ENCODE data around the gene NOTCH4.
"Not testable (repeated sequence)": the region's sequence is repeated elsewhere in the genome, so short reads cannot be mapped to it uniquely, and the experiment has no call there.

NOTCH4 gene

GRCh38 chr6:32216998-32217397 lies 6.9 kb downstream of the NOTCH4 start:
- Histone ChIP-seq H3K4me3 (ENCODE audit: low read length) (no peak overlapping the region), H3K36me3 (ENCODE audit: control insufficient read depth, insufficient read depth, low read length, severe bottlenecking) (no peaks in the 10 kb centered on the region)
- DNase-seq (ENCODE audit: low read depth): no peak

GRCh38 chr6:32216285-32216684 lies 7.6 kb downstream of the NOTCH4 start:
- DNase-seq (ENCODE audit: low read depth): no peak
- Histone ChIP-seq H3K27me3 (replicated peaks; ENCODE audit: control insufficient read depth, insufficient read depth, low read length) (peaks cover 46% of the 10 kb centered on the region), H3K4me3 (ENCODE audit: low read length) (no peak overlapping the region), H3K9me3 (ENCODE audit: control insufficient read depth, low read length) (no peaks in the 10 kb centered on the region), H3K9ac (ENCODE audit: low read length) (no peak overlapping the region), H3K4me1 (ENCODE audit: control insufficient read depth, insufficient read depth, low read length) (no peaks in the 10 kb centered on the region), H3K36me3 (ENCODE audit: control insufficient read depth, insufficient read depth, low read length, severe bottlenecking) (no peaks in the 10 kb centered on the region)

More at GRCh38 chr6:32216998-32217397, 6.9 kb downstream of the NOTCH4 start:
- Histone ChIP-seq H3K27me3 (replicated peaks; ENCODE audit: control insufficient read depth, insufficient read depth, low read length) (peaks cover 53% of the 10 kb centered on the region), H3K9me3 (ENCODE audit: control insufficient read depth, low read length) (no peaks in the 10 kb centered on the region), H3K9ac (ENCODE audit: low read length) (no peak overlapping the region), H3K4me1 (ENCODE audit: control insufficient read depth, insufficient read depth, low read length) (no peaks in the 10 kb centered on the region)

DNA sequence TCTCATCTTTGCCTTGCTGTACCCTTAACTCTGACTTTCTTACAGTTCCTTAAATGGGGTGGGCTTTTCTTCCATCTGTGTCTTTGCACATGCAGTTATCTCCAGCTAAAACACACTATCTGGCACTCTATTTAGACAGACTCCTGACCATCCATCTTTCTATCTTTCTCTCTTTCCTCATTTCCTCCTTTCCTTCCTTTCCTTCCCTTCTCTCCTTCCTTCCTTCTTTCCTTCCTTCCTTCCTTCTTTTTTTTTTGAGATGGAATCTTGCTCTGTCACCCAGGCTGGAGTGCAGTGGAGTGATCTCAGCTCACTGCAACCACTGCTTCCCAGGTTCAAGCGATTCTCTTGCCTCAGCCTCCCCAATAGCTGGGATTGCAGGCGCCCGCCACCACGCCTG lies 8.2 kb downstream of the NOTCH4 start:
- Histone ChIP-seq H3K9me3 (ENCODE audit: control insufficient read depth, low read length) (no peaks in the 10 kb centered on the region), H3K9ac (ENCODE audit: low read length) (no peak overlapping the region), H3K4me3 (ENCODE audit: low read length) (no peak overlapping the region), H3K4me1 (ENCODE audit: control insufficient read depth, insufficient read depth, low read length) (no peaks in the 10 kb centered on the region), H3K36me3 (ENCODE audit: control insufficient read depth, insufficient read depth, low read length, severe bottlenecking) (no peaks in the 10 kb centered on the region), H3K27me3 (replicated peaks; ENCODE audit: control insufficient read depth, insufficient read depth, low read length) (peaks cover 39% of the 10 kb centered on the region)
- no peak for DNase-seq (ENCODE audit: low read depth)

DNA sequence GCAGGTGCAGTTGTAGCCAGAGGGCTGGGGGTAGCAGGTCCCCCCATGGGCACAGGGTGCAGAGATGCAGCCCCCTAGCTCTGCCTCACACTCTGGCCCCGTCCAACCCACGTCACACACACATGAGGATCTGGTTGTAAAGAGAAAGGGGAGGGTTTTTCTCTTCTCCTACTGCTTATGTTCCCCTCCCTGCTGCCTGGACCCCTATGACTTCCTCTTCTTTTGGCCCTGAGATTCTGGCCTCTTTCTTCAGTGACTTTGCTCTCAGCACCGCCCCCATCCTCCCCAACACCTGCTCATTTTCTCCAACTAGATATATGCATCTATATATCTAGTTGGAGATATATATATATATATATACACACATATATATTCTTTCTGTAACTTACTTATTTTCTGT lies 9.7 kb downstream of the NOTCH4 start:
- Histone ChIP-seq H3K27me3 (replicated peaks; ENCODE audit: control insufficient read depth, insufficient read depth, low read length) (peaks cover 26% of the 10 kb centered on the region), H3K36me3 (ENCODE audit: control insufficient read depth, insufficient read depth, low read length, severe bottlenecking) (no peaks in the 10 kb centered on the region), H3K9me3 (ENCODE audit: control insufficient read depth, low read length) (no peaks in the 10 kb centered on the region), H3K4me1 (ENCODE audit: control insufficient read depth, insufficient read depth, low read length) (no peaks in the 10 kb centered on the region), H3K9ac (ENCODE audit: low read length) (no peak overlapping the region), H3K4me3 (ENCODE audit: low read length) (no peak overlapping the region)
- no peak for DNase-seq (ENCODE audit: low read depth)

- Histone ChIP-seq H3K9ac (ENCODE audit: low read length) (no peak overlapping the region), H3K9me3 (ENCODE audit: control insufficient read depth, low read length) (no peaks in the 10 kb centered on the region), H3K4me3 (ENCODE audit: low read length) (no peak overlapping the region), H3K27me3 (replicated peaks; ENCODE audit: control insufficient read depth, insufficient read depth, low read length) (peaks cover 26% of the 10 kb centered on the region), H3K36me3 (ENCODE audit: control insufficient read depth, insufficient read depth, low read length, severe bottlenecking) (no peaks in the 10 kb centered on the region), H3K4me1 (ENCODE audit: control insufficient read depth, insufficient read depth, low read length) (no peaks in the 10 kb centered on the region)
- no peak for DNase-seq (ENCODE audit: low read depth)
These were observed 10.2 kb downstream of the NOTCH4 start for GRCh38 chr6:32213649-32214048.

GRCh38 chr6:32212076-32212760 lies 11.6 kb downstream of the NOTCH4 start:
- DNase-seq (ENCODE audit: low read depth): no peak
- H3K9me3 ChIP-seq (ENCODE audit: control insufficient read depth, low read length): no peaks in the 10 kb centered on the region
- no peak overlapping the region for H3K4me3 ChIP-seq (ENCODE audit: low read length)
- no peaks in the 10 kb centered on the region for H3K36me3 ChIP-seq (ENCODE audit: control insufficient read depth, insufficient read depth, low read length, severe bottlenecking)
- H3K9ac ChIP-seq (ENCODE audit: low read length): no peak overlapping the region
- peaks cover 19% of the 10 kb centered on the region for H3K27me3 ChIP-seq (replicated peaks; ENCODE audit: control insufficient read depth, insufficient read depth, low read length)
- no peaks in the 10 kb centered on the region for H3K4me1 ChIP-seq (ENCODE audit: control insufficient read depth, insufficient read depth, low read length)

GRCh38 chr6:32211432-32211831 lies 12.4 kb downstream of the NOTCH4 start:
- not testable (repeated sequence) for DNase-seq (ENCODE audit: low read depth)

GRCh38 chr6:32210191-32210601 lies 13.7 kb downstream of the NOTCH4 start:
- no peaks in the 10 kb centered on the region for H3K36me3 ChIP-seq (ENCODE audit: control insufficient read depth, insufficient read depth, low read length, severe bottlenecking)

More at GRCh38 chr6:32211432-32211831, 12.4 kb downstream of the NOTCH4 start:
- H3K9me3 ChIP-seq (ENCODE audit: control insufficient read depth, low read length); H3K9ac ChIP-seq (ENCODE audit: low read length); H3K36me3 ChIP-seq (ENCODE audit: control insufficient read depth, insufficient read depth, low read length, severe bottlenecking); H3K4me3 ChIP-seq (ENCODE audit: low read length); H3K4me1 ChIP-seq (ENCODE audit: control insufficient read depth, insufficient read depth, low read length): not testable (repeated sequence)
- H3K27me3 ChIP-seq (replicated peaks; ENCODE audit: control insufficient read depth, insufficient read depth, low read length): peaks cover 19% of the 10 kb centered on the region

DNA sequence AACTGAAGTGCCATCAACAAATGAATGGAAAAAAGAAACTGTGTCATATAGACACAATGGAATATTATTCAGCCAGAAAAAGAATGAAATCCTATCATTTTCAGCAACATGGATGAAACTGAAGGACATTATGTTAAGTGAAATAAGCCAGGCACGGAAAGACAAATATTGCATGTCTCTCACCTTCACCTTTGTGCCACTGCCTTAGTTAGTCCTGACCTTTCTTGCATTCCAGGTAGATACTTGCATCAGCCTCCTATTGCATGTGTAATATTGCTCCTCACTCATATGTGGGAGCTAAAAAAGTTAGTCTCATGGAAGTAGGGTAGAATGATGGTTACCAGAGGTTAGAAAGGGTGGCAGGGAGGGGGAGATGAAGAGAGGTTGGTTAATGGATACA lies 14.9 kb downstream of the NOTCH4 start:
- no peaks in the 10 kb centered on the region for H3K4me1 ChIP-seq (ENCODE audit: control insufficient read depth, insufficient read depth, low read length)
- DNase-seq (ENCODE audit: low read depth): no peak

More at GRCh38 chr6:32210191-32210601, 13.7 kb downstream of the NOTCH4 start:
- Histone ChIP-seq H3K4me3 (ENCODE audit: low read length) (no peak overlapping the region), H3K27me3 (replicated peaks; ENCODE audit: control insufficient read depth, insufficient read depth, low read length) (peaks cover 15% of the 10 kb centered on the region), H3K9ac (ENCODE audit: low read length) (no peak overlapping the region), H3K9me3 (ENCODE audit: control insufficient read depth, low read length) (no peaks in the 10 kb centered on the region), H3K4me1 (ENCODE audit: control insufficient read depth, insufficient read depth, low read length) (no peaks in the 10 kb centered on the region)
- DNase-seq (ENCODE audit: low read depth): no peak

DNA sequence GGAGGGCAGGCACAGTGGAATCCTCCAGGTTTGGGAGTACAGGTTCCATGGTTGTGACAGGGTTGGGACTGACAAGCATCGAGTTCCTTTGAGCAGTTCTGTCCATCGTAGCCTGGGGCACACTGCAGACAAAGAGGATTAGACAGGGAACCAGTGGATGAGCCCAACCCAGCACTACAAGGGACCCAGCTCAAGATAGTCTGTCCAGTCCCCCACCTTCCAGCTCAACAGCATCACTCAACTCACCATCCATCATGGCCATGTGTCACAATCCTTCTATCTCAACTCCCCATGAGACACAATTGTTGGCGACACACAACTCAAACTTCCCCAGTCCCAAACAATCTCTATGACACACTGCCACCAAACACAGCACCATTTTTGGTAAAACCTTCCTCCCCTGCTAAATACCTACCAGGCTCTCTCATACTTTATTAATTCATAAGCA lies 19.6 kb downstream of the NOTCH4 start:
- no peak for DNase-seq (ENCODE audit: low read depth)
- Histone ChIP-seq H3K9ac (ENCODE audit: low read length) (no peak overlapping the region), H3K4me1 (ENCODE audit: control insufficient read depth, insufficient read depth, low read length) (peaks cover 3% of the 10 kb centered on the region), H3K4me3 (ENCODE audit: low read length) (no peak overlapping the region), H3K36me3 (ENCODE audit: control insufficient read depth, insufficient read depth, low read length, severe bottlenecking) (no peaks in the 10 kb centered on the region), H3K9me3 (ENCODE audit: control insufficient read depth, low read length) (no peaks in the 10 kb centered on the region), H3K27me3 (replicated peaks; ENCODE audit: control insufficient read depth, insufficient read depth, low read length) (peaks cover 22% of the 10 kb centered on the region)

More for the DNA sequence above, 14.9 kb downstream of the NOTCH4 start:
- Histone ChIP-seq H3K9me3 (ENCODE audit: control insufficient read depth, low read length) (no peaks in the 10 kb centered on the region), H3K27me3 (replicated peaks; ENCODE audit: control insufficient read depth, insufficient read depth, low read length) (peaks cover 16% of the 10 kb centered on the region), H3K9ac (ENCODE audit: low read length) (no peak overlapping the region), H3K36me3 (ENCODE audit: control insufficient read depth, insufficient read depth, low read length, severe bottlenecking) (no peaks in the 10 kb centered on the region), H3K4me3 (ENCODE audit: low read length) (no peak overlapping the region)

DNA sequence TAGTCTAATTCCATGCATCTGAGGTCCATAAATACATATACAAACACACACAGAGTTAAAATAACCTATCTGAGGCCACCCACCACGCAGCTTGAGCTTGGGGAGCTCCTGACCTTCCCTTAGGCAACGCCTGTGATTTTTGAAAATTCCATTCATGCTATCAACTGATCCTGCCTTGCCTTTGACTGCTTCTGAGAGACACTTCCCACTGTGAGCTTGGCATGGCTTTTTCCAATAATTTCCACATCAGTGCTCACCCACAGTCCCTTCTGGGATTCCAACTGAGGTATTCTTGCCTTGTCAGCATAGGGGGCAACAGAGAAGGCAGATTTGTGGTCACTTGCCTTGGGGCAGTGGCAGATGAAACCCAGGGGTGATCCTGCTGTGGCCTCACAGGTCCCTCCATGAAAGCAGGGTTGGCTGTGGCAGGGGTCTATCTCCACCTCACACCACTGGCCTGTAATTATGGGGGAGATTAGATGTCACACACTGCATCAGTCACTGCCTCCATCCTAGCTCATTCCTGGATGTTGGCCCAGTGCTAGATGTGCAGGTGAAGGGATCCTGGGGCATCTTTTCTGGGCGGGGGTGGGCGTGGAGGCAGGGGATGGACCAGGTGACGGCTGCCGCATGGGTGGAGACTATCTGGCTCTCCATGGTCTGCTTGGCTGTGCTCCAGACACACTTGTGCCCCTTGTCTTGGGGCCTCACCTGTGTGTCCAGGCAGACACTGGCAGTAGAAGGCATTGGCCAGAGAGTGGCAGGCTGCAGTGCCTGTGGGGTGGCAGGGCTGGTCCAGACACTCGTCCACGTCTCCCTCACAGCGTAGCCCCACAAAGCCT lies 20.2 kb downstream of the NOTCH4 start:
- DNase-seq (ENCODE audit: low read depth): no peak
- Histone ChIP-seq H3K9ac (ENCODE audit: low read length) (no peak overlapping the region), H3K9me3 (ENCODE audit: control insufficient read depth, low read length) (no peaks in the 10 kb centered on the region), H3K4me3 (ENCODE audit: low read length) (no peak overlapping the region), H3K27me3 (replicated peaks; ENCODE audit: control insufficient read depth, insufficient read depth, low read length) (peaks cover 16% of the 10 kb centered on the region), H3K36me3 (ENCODE audit: control insufficient read depth, insufficient read depth, low read length, severe bottlenecking) (no peaks in the 10 kb centered on the region), H3K4me1 (ENCODE audit: control insufficient read depth, insufficient read depth, low read length) (peaks cover 3% of the 10 kb centered on the region)

All from adipocyte (in vitro differentiated cells).